ENCODE results near the gene SPEG.

SPEG gene

GRCh38 chr2:219488149-219488843, 53.7 kb downstream of the SPEG start:
- H3K27me3 ChIP-seq (ENCODE audit: insufficient read depth, poor library complexity, severe bottlenecking): peaks cover 38% of the 10 kb centered on the region
- no peak for DNase-seq (ENCODE audit: low read depth in 1 of 2, low spot score in 1 of 2)
- TF ChIP-seq POLR2AphosphoS5 (IDR thresholded peaks at IDR 0.05; ENCODE audit: low read depth): no peak
- TF ChIP-seq SPI1 (IDR thresholded peaks at IDR 0.05; ENCODE audit: borderline replicate concordance, low read depth): no peak
- no peak for TF ChIP-seq CTCF (IDR thresholded peaks at IDR 0.05; ENCODE audit: insufficient read depth, low read length)
- TF ChIP-seq GABPA (IDR thresholded peaks at IDR 0.05; ENCODE audit: low read depth): no peak
- TF ChIP-seq REST (IDR thresholded peaks at IDR 0.05; ENCODE audit: insufficient replicate concordance, low read depth): no peak
- no peak overlapping the region for H3K4me3 ChIP-seq (replicated peaks; ENCODE audit: insufficient read depth, low read length)
- no peak overlapping the region for H3K27ac ChIP-seq (replicated peaks)

- peaks cover 39% of the 10 kb centered on the region for H3K27me3 ChIP-seq (ENCODE audit: insufficient read depth, poor library complexity, severe bottlenecking)
- DNase-seq (ENCODE audit: low read depth in 1 of 2, low spot score in 1 of 2): no peak
- TF ChIP-seq SPI1 (IDR thresholded peaks at IDR 0.05; ENCODE audit: borderline replicate concordance, low read depth): no peak
- TF ChIP-seq GABPA (IDR thresholded peaks at IDR 0.05; ENCODE audit: low read depth): no peak
- no peak for TF ChIP-seq CTCF (IDR thresholded peaks at IDR 0.05; ENCODE audit: insufficient read depth, low read length)
- TF ChIP-seq REST (IDR thresholded peaks at IDR 0.05; ENCODE audit: insufficient replicate concordance, low read depth): no peak
- no peak for TF ChIP-seq POLR2AphosphoS5 (IDR thresholded peaks at IDR 0.05; ENCODE audit: low read depth)
- no peak overlapping the region for H3K4me3 ChIP-seq (replicated peaks; ENCODE audit: insufficient read depth, low read length)
- H3K27ac ChIP-seq (replicated peaks): no peak overlapping the region
Observed at GRCh38 chr2:219488844-219489194, 54.2 kb downstream of the SPEG start.

GRCh38 chr2:219489315-219489714, 54.7 kb downstream of the SPEG start:
- DNase-seq (ENCODE audit: low read depth in 1 of 2, low spot score in 1 of 2): no peak
- Histone ChIP-seq H3K4me3 (replicated peaks; ENCODE audit: insufficient read depth, low read length) (no peak overlapping the region), H3K27ac (replicated peaks) (no peak overlapping the region), H3K27me3 (ENCODE audit: insufficient read depth, poor library complexity, severe bottlenecking) (peaks cover 38% of the 10 kb centered on the region)
- no peak for TF ChIP-seq GABPA (IDR thresholded peaks at IDR 0.05; ENCODE audit: low read depth)

GRCh38 chr2:219490186-219490585, 55.5 kb downstream of the SPEG start:
- H3K27ac ChIP-seq (replicated peaks): no peak overlapping the region
- peaks cover 41% of the 10 kb centered on the region for H3K27me3 ChIP-seq (ENCODE audit: insufficient read depth, poor library complexity, severe bottlenecking)
- DNase-seq (ENCODE audit: low read depth in 1 of 2, low spot score in 1 of 2): no peak
- H3K4me3 ChIP-seq (replicated peaks; ENCODE audit: insufficient read depth, low read length): no peak overlapping the region
- TF ChIP-seq REST (IDR thresholded peaks at IDR 0.05; ENCODE audit: insufficient replicate concordance, low read depth) (no peak), CTCF (IDR thresholded peaks at IDR 0.05; ENCODE audit: insufficient read depth, low read length) (no peak), SPI1 (IDR thresholded peaks at IDR 0.05; ENCODE audit: borderline replicate concordance, low read depth) (no peak), GABPA (IDR thresholded peaks at IDR 0.05; ENCODE audit: low read depth) (no peak), POLR2AphosphoS5 (IDR thresholded peaks at IDR 0.05; ENCODE audit: low read depth) (no peak)
